GM12878 (cell line): ENCODE results near the gene ADGRL4. TPM values are rescaled to one million over a fixed set of nuclear protein-coding genes. Genes with fewer than 3 reads are reported as not detected.

Source experiments
- ATAC-seq: fragments of 200-7000 bp; cut with Tn5 transposase; 3 replicates; pipeline ENCODE4 v1.9.1; 2020; ENCODE audit warnings: mild to moderate bottlenecking, moderate library complexity
- BruUV-seq: library from RNA; stranded (reverse); fragments of 400-500 nt; replicated peaks from 2 replicates; lab custom pipeline; 2021; lab: Mats Ljungman, UMichigan
- CTCF ChIA-PET: fragments of 300-600 bp; sonication (Branson Sonifier 250); formaldehyde crosslinking; extraction: SDS; loops from one replicate; lab custom pipeline; 2021; ENCODE audit warnings: inconsistent platforms; lab: Yijun Ruan, JAX
- POLR2A ChIA-PET: fragments of 350-600 bp; formaldehyde crosslinking; extraction: SDS; loops from one replicate; lab custom pipeline; 2021; ENCODE audit warnings: inconsistent platforms; lab: Charles Lee
- RAD21 ChIA-PET: fragments of 300-600 bp; sonication (Branson Sonifier 250); formaldehyde crosslinking; loops from one replicate; lab custom pipeline; 2023; ENCODE audit warnings: antibody characterized with exemption; ENCODE audit not compliant: unreplicated experiment; lab: Charles Lee
- SMC1A ChIA-PET: fragments of 300-600 bp; sonication (Branson Sonifier 250); formaldehyde crosslinking; loops from one replicate; lab custom pipeline; 2023; ENCODE audit not compliant: unreplicated experiment, uncharacterized antibody; lab: Charles Lee
- DNase-seq: peaks from one replicate; pipeline ENCODE4 v3.0.0-alpha.2; 2011; ENCODE audit warnings: low read depth, low spot score
- FAIRE-seq: peaks from 3 replicates; lab custom pipeline; 2011; peaks lifted over from hg19 to GRCh38; lab: Jason Lieb, UNC
- H2AFZ ChIP-seq: 2 replicates; pipeline ENCODE4 v1.6.0; 2011; ENCODE audit warnings: low read depth, low read length, control low read depth; ENCODE audit not compliant: control insufficient read depth
- H3K27ac ChIP-seq: 2 replicates; pipeline ENCODE4 v1.5.1; 2011; ENCODE audit warnings: control low read depth; ENCODE audit not compliant: control insufficient read depth, insufficient read depth
- H3K27me3 ChIP-seq, 2 experiments: replicated peaks in 1 of 2; 2 replicates each; pipeline versions ENCODE4 v1.6.0 to v1.6.1; 2011; ENCODE audit warnings: low read length in 1 of 2; ENCODE audit not compliant: control insufficient read depth in 2 of 2, insufficient read depth in 2 of 2
- H3K36me3 ChIP-seq, 2 experiments: 2 replicates each; pipeline ENCODE4 v1.5.1; 2011; ENCODE audit warnings: low read length in 1 of 2; ENCODE audit not compliant: control insufficient read depth in 2 of 2, insufficient read depth in 2 of 2
- H3K4me1 ChIP-seq: 2 replicates; pipeline ENCODE4 v1.6.1; 2011; ENCODE audit warnings: mild to moderate bottlenecking, low read length, moderate library complexity, mixed read lengths; ENCODE audit not compliant: control insufficient read depth, insufficient read depth
- H3K4me2 ChIP-seq: 2 replicates; pipeline ENCODE4 v1.6.0; 2011; ENCODE audit warnings: control low read depth; ENCODE audit not compliant: control insufficient read depth, insufficient read depth
- H3K4me3 ChIP-seq: fragments of 200-600 bp; sonication (generic); 2 replicates; pipeline ENCODE4 v1.5.1; 2016
- H3K79me2 ChIP-seq: 2 replicates; pipeline ENCODE4 v1.6.0; 2011; ENCODE audit warnings: low read length; ENCODE audit not compliant: control insufficient read depth, insufficient read depth
- H3K9ac ChIP-seq: 2 replicates; pipeline ENCODE4 v1.8.0; 2011; ENCODE audit warnings: low read length, control low read depth, mixed read lengths; ENCODE audit not compliant: control insufficient read depth, insufficient read depth
- H3K9me3 ChIP-seq: replicated peaks from 3 replicates; pipeline ENCODE4 v1.5.1; 2011; ENCODE audit warnings: mild to moderate bottlenecking, low read length; ENCODE audit not compliant: control insufficient read depth, insufficient read depth
- H4K20me1 ChIP-seq: 2 replicates; pipeline ENCODE4 v1.6.0; 2011; ENCODE audit not compliant: control insufficient read depth, insufficient read depth
- BACH1 ChIP-seq: fragments of 450-650 bp; IDR thresholded peaks from 2 replicates; pipeline ENCODE4 v1.6.1; 2017; ENCODE audit warnings: mild to moderate bottlenecking, borderline replicate concordance
- CEBPB ChIP-seq, 2 experiments: fragments of 150-350 bp in 1 of 2; IDR thresholded peaks; 2 replicates each; pipeline ENCODE4 v1.6.1; 2012 to 2014; ENCODE audit warnings: low read depth in 2 of 2, low read length in 2 of 2, borderline replicate concordance in 1 of 2, inconsistent platforms in 1 of 2
- E2F8 ChIP-seq: fragments of 450-650 bp; IDR thresholded peaks from 2 replicates; pipeline ENCODE4 v1.6.1; 2018; ENCODE audit warnings: mild to moderate bottlenecking, low read depth, moderate library complexity; ENCODE audit not compliant: partially characterized antibody
- EED ChIP-seq: sonication (generic); IDR thresholded peaks from 2 replicates; pipeline ENCODE4 v1.6.1; 2016; ENCODE audit warnings: antibody characterized with exemption, low read depth
- JUND ChIP-seq: IDR thresholded peaks from 2 replicates; pipeline ENCODE4 v1.6.1; 2012; ENCODE audit warnings: low read depth, mild to moderate bottlenecking, low read length, improper control_type of control experiment, moderate library complexity
- KDM1A ChIP-seq: fragments of 200-600 bp; sonication (generic); IDR thresholded peaks from 2 replicates; pipeline ENCODE4 v1.6.1; 2016; ENCODE audit warnings: borderline replicate concordance
- KLF5 ChIP-seq: fragments of 450-650 bp; IDR thresholded peaks from 2 replicates; pipeline ENCODE4 v1.6.1; 2014; ENCODE audit warnings: mild to moderate bottlenecking; ENCODE audit not compliant: partially characterized antibody
- LARP7 ChIP-seq: fragments of 450-650 bp; IDR thresholded peaks from 2 replicates; pipeline ENCODE4 v1.6.1; 2017; ENCODE audit warnings: mild to moderate bottlenecking
- MTA2 ChIP-seq: fragments of 450-650 bp; IDR thresholded peaks from 2 replicates; pipeline ENCODE4 v1.6.1; 2016; ENCODE audit warnings: low read depth, mild to moderate bottlenecking, moderate library complexity
- MTA3 ChIP-seq: IDR thresholded peaks from 2 replicates; pipeline ENCODE4 v1.6.1; 2012; ENCODE audit warnings: low read length, inconsistent platforms, borderline replicate concordance
- MXI1 ChIP-seq: fragments of 150-350 bp; IDR thresholded peaks from 2 replicates; pipeline ENCODE4 v1.6.1; 2011; ENCODE audit warnings: low read depth, mild to moderate bottlenecking, inconsistent platforms, low read length, improper control_type of control experiment
- MYC ChIP-seq: IDR thresholded peaks from 2 replicates; pipeline ENCODE4 v1.6.1; 2011; ENCODE audit warnings: mild to moderate bottlenecking, low read length, moderate library complexity, inconsistent platforms; ENCODE audit not compliant: insufficient read depth, insufficient replicate concordance, insufficient read length, severe bottlenecking
- NR2C1 ChIP-seq: fragments of 450-650 bp; IDR thresholded peaks from 2 replicates; pipeline ENCODE4 v1.6.1; 2017; ENCODE audit warnings: antibody characterized with exemption, mild to moderate bottlenecking, moderate library complexity
- NR2C2 ChIP-seq: IDR thresholded peaks from 2 replicates; pipeline ENCODE4 v1.6.1; 2011; ENCODE audit warnings: borderline replicate concordance, low read depth; ENCODE audit not compliant: control insufficient read depth, insufficient read length
- PBX3 ChIP-seq: IDR thresholded peaks from 2 replicates; pipeline ENCODE4 v1.6.1; 2011; ENCODE audit warnings: mild to moderate bottlenecking, low read depth, low read length, moderate library complexity; ENCODE audit not compliant: insufficient replicate concordance
- RELA ChIP-seq: fragments of 450-650 bp; IDR thresholded peaks from 2 replicates; pipeline ENCODE4 v1.8.0; 2014; ENCODE audit warnings: borderline replicate concordance; ENCODE audit not compliant: partially characterized antibody
- SP1 ChIP-seq: IDR thresholded peaks from one replicate; pipeline ENCODE4 v1.6.1; 2011; ENCODE audit warnings: low read depth, low read length
- STAT3 ChIP-seq: IDR thresholded peaks from 2 replicates; pipeline ENCODE4 v1.6.1; 2011; ENCODE audit warnings: low read depth, low read length, improper control_type of control experiment
- SUPT20H ChIP-seq: IDR thresholded peaks from 2 replicates; pipeline ENCODE4 v1.6.1; 2011; ENCODE audit warnings: low read depth, mild to moderate bottlenecking, low read length, moderate library complexity, borderline replicate concordance; ENCODE audit not compliant: control insufficient read depth
- TCF12 ChIP-seq: IDR thresholded peaks from 2 replicates; pipeline ENCODE4 v1.6.1; 2011; ENCODE audit warnings: low read depth, mild to moderate bottlenecking, low read length
- ZZZ3 ChIP-seq: IDR thresholded peaks from 2 replicates; pipeline ENCODE4 v1.6.1; 2011; ENCODE audit warnings: low read depth; ENCODE audit not compliant: control insufficient read depth, insufficient read length
- WGBS: methylation state at CpG from one replicate; pipeline ENCODE4 v1.1.6; 2016; ENCODE audit warnings: low lambda C conversion rate; ENCODE audit not compliant: insufficient replicate concordance, insufficient coverage; ENCODE audit errors: missing lambda C conversion rate; 5-methylcytosine and 5-hydroxymethylcytosine counted together
- in situ Hi-C: fragments of 300-500 bp; cut with MboI; formaldehyde crosslinking; loops from 9 replicates; pipeline ENCODE4 v1.14.3; 2018; ENCODE audit warnings: mixed read lengths
- intact Hi-C: fragments of 100-400 bp; cut with micrococcal nuclease; formaldehyde crosslinking; loops from one replicate; pipeline ENCODE4 v1.14.2; 2022; ENCODE audit not compliant: unreplicated experiment
- polyA plus RNA-seq, 11 experiments: library from polyadenylated mRNA; depleted of rRNA in 4 of 11; unstranded in 6 of 11; stranded (reverse) in 5 of 11; fragments of >200 nt; fragmentation: Nextera tagmentation in 4 of 11; fragmentation: Illumina TruSeq in 1 of 11; extraction: Ambion mirVana in 4 of 11; extraction: Trizol in 1 of 11; gene quantifications; 1 replicate in 1 of 11; 2 replicates in 10 of 11; pipeline versions ENCODE4 v1.2.1 to v1.2.3, GENCODE V29; 2011 to 2016; ENCODE audit warnings: inconsistent platforms in 2 of 11, missing spikeins in 2 of 11, low read depth in 1 of 11
- total RNA-seq, 4 experiments: library from RNA; depleted of rRNA in 3 of 4; stranded (reverse); fragments of >200 nt in 3 of 4; fragmentation: Illumina TruSeq in 1 of 4; extraction: Trizol in 1 of 4; gene quantifications; 2 replicates each; pipeline versions ENCODE4 v1.2.1 to v1.2.3, GENCODE V29; 2013 to 2021

The ADGRL4 gene
- total and polyA plus RNA-seq, 10 of the 15 experiments (the other 5 are each of a cell fraction or from before 2014, with no cell fraction given) = not detected

- TF ChIP-seq E2F8 (no peak), CEBPB (IDR thresholded peaks at IDR 0.05; ENCODE audit: borderline replicate concordance in 1 of 2, low read depth in 2 of 2, low read length in 2 of 2) (no peak), KLF5 (no peak), SP1 (no peak), MXI1 (no peak), KDM1A (no peak)
Observed at GRCh38 chr1:78864175-78864574, 142.4 kb downstream of the ADGRL4 start (continued).

- H3K79me2 ChIP-seq = no peaks in the 10 kb centered on the region
- in situ Hi-C loops (no loop called here), intact Hi-C loops (loop anchor here (5.0 kb wide), 1 partner anchor 186 kb away; no protein-coding TSS in a partner anchor)
- no peak overlapping the region for H2AFZ ChIP-seq
- POLR2A ChIA-PET = no interaction called here
- no peak for DNase-seq
- no peak overlapping the region for H3K9ac ChIP-seq
- ATAC-seq = no peak
- CTCF ChIA-PET = interaction anchor here (4.1 kb wide), 1 partner anchor 16 kb away, joined by 29 read pairs; no protein-coding TSS in a partner anchor
- BruUV-seq = no TSS peak
- H3K27ac ChIP-seq = no peak overlapping the region
- no peak overlapping the region for H3K4me3 ChIP-seq
- SMC1A ChIA-PET = interaction anchor here (3.4 kb wide), 1 partner anchor 16 kb away, joined by 30 read pairs; no protein-coding TSS in a partner anchor
- no peaks in the 10 kb centered on the region for H4K20me1 ChIP-seq
- H3K4me1 ChIP-seq = no peaks in the 10 kb centered on the region
- no peaks in the 10 kb centered on the region for H3K36me3 ChIP-seq
- no peaks in the 10 kb centered on the region for H3K9me3 ChIP-seq
- 12% methylated on average over 2 of the region's 2 CpGs for WGBS
- no peaks in the 10 kb centered on the region for H3K27me3 ChIP-seq
- no peak for FAIRE-seq
- RAD21 ChIA-PET = interaction anchor here (1.1 kb wide), 1 partner anchor 16 kb away, joined by 5 read pairs; no protein-coding TSS in a partner anchor
- H3K4me2 ChIP-seq = no peak overlapping the region
- TF ChIP-seq SUPT20H (no peak), RELA (no peak), KDM1A (no peak), KLF5 (no peak), MYC (no peak), NR2C1 (no peak), ZZZ3 (no peak), TCF12 (no peak), MTA2 (no peak), STAT3 (no peak), LARP7 (no peak), PBX3 (no peak), BACH1 (no peak), EED (no peak), MTA3 (no peak), NR2C2 (no peak), JUND (no peak)
Observed at GRCh38 chr1:78856096-78856495, 150.4 kb downstream of the ADGRL4 start.
